GM19193 (cell line): Measurements from ENCODE around the gene FAM169A.

Experiments used
- POLR2A ChIP-seq: IDR thresholded peaks from 4 replicates; pipeline ENCODE4 v1.6.1; 2011; ENCODE audit not compliant: insufficient read depth, insufficient read length; ENCODE audit errors: extremely low read depth

Gene FAM169A

DNA sequence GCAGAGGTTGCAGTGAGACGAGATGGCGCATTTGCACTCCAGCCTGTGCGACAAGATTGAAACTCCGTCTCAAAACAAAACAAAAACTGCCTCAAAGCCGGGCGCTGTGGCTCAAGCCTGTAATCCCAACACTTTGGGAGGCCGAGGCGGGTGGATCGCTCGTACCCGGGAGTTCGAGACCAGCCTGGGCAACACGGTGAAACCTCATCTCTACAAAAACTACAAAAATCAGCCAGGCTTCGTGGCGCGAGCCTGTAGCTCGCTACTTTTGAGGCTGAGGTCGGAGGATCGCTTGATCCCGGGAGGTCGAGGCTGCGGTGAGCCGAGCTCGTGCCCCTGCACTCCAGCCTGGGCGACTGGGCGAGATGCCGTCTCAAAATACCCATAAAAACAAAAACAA is 100.3 kb downstream of the FAM169A start:
- no peak for TF ChIP-seq POLR2A

DNA sequence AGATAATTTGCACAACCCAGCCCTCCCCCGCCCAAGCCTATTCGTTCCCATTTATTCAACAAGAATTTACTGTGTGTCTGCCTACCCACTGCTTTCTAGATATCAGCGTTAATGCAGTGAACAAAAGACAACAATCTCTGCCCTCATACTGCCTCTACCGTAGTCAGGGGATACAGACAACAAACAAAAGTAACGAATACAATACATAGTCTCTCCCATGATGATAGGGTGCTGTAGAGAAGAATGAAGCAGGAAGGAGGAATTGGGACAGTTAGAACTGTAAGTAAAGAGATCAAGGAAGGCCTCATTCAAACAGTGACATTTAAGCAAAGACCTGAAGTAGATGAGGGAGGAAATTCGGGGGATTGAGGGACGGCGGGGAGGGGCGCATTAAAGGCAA is 101.0 kb downstream of the FAM169A start:
- no peak for TF ChIP-seq POLR2A

DNA sequence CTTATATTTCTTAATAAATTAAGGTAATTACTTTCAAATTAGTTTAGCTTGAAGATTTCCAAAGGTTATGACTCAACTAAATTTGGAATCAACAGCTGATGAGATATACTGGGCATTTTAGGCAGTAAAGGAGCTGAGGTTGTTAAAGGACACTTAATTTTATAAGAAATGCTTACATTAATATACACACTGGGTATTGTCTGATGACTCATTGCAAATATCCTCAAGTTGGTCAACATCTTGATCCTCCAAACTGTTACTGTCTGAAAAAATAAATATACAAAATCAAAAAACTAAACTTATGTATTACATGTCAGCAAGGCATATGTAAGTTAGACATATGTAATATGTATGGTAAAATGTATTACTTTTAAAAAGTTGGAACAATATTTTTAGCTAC is 102.7 kb downstream of the FAM169A start:
- TF ChIP-seq POLR2A: no peak

DNA sequence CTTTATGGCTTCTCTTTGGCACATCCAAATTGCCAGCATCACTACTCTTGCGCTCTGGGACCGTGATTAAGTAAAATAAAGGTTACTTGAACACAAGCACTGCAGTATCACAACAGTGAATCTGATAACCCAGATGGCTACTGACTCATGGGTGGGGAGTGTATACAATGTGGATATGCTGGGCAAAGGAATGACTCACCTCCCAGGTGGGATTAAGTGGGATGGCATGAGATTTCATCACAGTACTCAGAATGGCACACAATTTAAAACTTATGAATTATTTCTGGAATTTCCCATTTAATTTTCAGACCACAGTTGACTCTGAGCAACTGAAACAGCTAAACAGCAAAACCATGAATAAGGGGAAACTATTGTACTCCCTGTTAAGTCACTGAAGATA is 103.6 kb downstream of the FAM169A start:
- TF ChIP-seq POLR2A: no peak

DNA sequence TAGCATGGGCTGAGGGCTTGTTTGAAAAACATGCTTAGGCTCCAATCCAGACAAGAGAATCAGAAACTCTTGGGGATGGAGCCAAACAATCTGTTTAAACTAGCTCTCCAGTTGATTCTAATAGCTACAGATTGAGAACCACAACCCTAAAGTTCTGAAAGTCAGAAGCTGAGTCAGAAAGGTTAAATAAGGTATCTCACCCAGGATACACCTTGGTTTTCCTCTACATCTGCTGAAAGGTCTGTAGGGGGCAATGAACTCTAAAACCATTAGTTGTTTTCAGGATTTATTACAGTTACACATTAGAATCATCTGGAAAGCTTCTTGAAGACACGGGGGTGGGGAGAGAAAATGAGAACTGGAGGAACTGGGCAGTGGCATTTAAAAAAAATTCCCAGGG is 104.9 kb downstream of the FAM169A start:
- no peak for TF ChIP-seq POLR2A

DNA sequence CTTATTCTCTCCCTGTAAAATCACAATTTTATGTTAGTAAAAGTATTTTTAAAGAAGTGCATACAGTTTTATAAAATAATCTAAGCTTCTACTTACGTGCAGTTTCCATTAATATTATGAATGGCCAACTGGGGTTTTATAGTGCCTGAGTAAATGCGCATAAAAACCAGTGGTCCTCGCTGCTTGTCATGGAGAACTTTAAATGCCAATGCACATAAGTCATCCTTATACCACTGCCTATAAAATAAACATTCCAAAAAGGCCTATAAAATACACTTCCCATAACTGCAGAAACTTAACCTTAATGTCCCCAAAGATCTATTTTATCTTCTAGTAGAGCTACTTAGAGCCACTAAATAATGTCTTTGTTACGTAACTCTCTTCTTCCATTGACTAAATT is 127.8 kb downstream of the FAM169A start:
- TF ChIP-seq POLR2A: no peak

DNA sequence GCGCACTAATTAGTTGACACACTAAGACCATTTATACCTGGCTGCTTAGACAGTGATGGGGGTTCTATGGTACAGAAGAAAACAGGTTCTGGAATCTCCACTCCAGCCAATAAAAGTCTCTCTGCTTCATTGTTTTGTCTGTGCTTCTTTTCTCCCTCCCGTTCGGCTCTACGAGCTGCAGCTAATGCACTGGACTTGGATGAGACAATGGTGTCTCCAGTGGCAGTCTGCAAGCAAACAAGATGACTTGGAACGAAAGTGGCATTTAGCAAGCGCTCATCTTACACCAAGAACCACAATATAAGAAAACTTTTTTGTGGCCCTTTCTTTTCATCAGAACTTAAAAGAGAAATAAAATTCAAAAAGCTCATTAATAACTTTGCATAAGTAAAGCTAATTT is 129.4 kb downstream of the FAM169A start:
- TF ChIP-seq POLR2A: no peak
